ENCODE results near the gene WWOX.

Gene WWOX

GRCh38 chr16:78478267-78478861 lies 378.9 kb downstream of the WWOX start:
- Histone ChIP-seq H2AK5ac (ENCODE audit: low read length) (no peak overlapping the region), H3K18ac (ENCODE audit: low read length) (no peak overlapping the region), H2BK12ac (ENCODE audit: low read length) (no peak overlapping the region), H3K79me1 (ENCODE audit: low read length) (no peaks in the 10 kb centered on the region), H3K79me2 (ENCODE audit: control insufficient read depth, insufficient read depth, low read length, poor library complexity) (no peaks in the 10 kb centered on the region), H3K27me3 (ENCODE audit: insufficient read depth, low read length) (no peaks in the 10 kb centered on the region), H3K4me3 (ENCODE audit: low read depth, low read length) (no peak overlapping the region), H4K91ac (ENCODE audit: low read depth, low read length) (no peak overlapping the region), H3K36me3 (ENCODE audit: control insufficient read depth in 1 of 2, insufficient read depth in 2 of 2, low read length in 2 of 2) (no peaks in the 10 kb centered on the region), H2BK5ac (ENCODE audit: low read depth, low read length, poor library complexity) (no peak overlapping the region), H3K4me1 (ENCODE audit: control insufficient read depth in 1 of 2, insufficient read depth in 2 of 2, low read length in 2 of 2) (no peaks in the 10 kb centered on the region), H4K12ac (ENCODE audit: low read depth, low read length) (no peak overlapping the region), H3K27ac (ENCODE audit: low read depth, low read length) (no peak overlapping the region), H3K9me3 (ENCODE audit: insufficient read depth, low read depth, low read length) (no peaks in the 10 kb centered on the region), H2AFZ (ENCODE audit: insufficient read depth, low read length, poor library complexity) (no peak overlapping the region), H3K4ac (ENCODE audit: low read depth, low read length) (no peak overlapping the region), H3K9ac (ENCODE audit: low read length) (no peak overlapping the region), H4K8ac (ENCODE audit: low read depth, low read length) (no peak overlapping the region), H3K14ac (ENCODE audit: low read length) (no peak overlapping the region), H3K4me2 (ENCODE audit: low read length) (no peak overlapping the region), H3K23ac (ENCODE audit: low read length) (no peak overlapping the region), H2BK120ac (ENCODE audit: insufficient read depth, low read length, poor library complexity) (no peak overlapping the region)
- no peak for DNase-seq
- WGBS (ENCODE audit: extremely low coverage, insufficient coverage, insufficient read length), result no CpG with 5 or more reads among the region's 7 CpGs

- Histone ChIP-seq H4K12ac (ENCODE audit: low read depth, low read length) (no peak overlapping the region), H2BK12ac (ENCODE audit: low read length) (no peak overlapping the region), H2AK5ac (ENCODE audit: low read length) (no peak overlapping the region), H2AFZ (ENCODE audit: insufficient read depth, low read length, poor library complexity) (no peak overlapping the region), H3K9ac (ENCODE audit: low read length) (no peak overlapping the region), H2BK5ac (ENCODE audit: low read depth, low read length, poor library complexity) (no peak overlapping the region), H2BK120ac (ENCODE audit: insufficient read depth, low read length, poor library complexity) (no peak overlapping the region), H3K27me3 (ENCODE audit: insufficient read depth, low read length) (no peaks in the 10 kb centered on the region), H3K14ac (ENCODE audit: low read length) (no peak overlapping the region), H3K18ac (ENCODE audit: low read length) (no peak overlapping the region), H3K4me3 (ENCODE audit: low read depth, low read length) (no peak overlapping the region), H3K4me1 (ENCODE audit: control insufficient read depth in 1 of 2, insufficient read depth in 2 of 2, low read length in 2 of 2) (no peaks in the 10 kb centered on the region), H3K23ac (ENCODE audit: low read length) (no peak overlapping the region), H3K27ac (ENCODE audit: low read depth, low read length) (no peak overlapping the region), H4K91ac (ENCODE audit: low read depth, low read length) (no peak overlapping the region), H3K79me1 (ENCODE audit: low read length) (no peaks in the 10 kb centered on the region), H3K36me3 (ENCODE audit: control insufficient read depth in 1 of 2, insufficient read depth in 2 of 2, low read length in 2 of 2) (no peaks in the 10 kb centered on the region), H4K8ac (ENCODE audit: low read depth, low read length) (no peak overlapping the region), H3K4me2 (ENCODE audit: low read length) (no peak overlapping the region), H3K4ac (ENCODE audit: low read depth, low read length) (no peak overlapping the region), H3K79me2 (ENCODE audit: control insufficient read depth, insufficient read depth, low read length, poor library complexity) (no peaks in the 10 kb centered on the region), H3K9me3 (ENCODE audit: insufficient read depth, low read depth, low read length) (no peaks in the 10 kb centered on the region)
- WGBS (ENCODE audit: extremely low coverage, insufficient coverage, insufficient read length), result no CpG with 5 or more reads among the region's 2 CpGs
- no peak for DNase-seq
Measured at GRCh38 chr16:78479723-78480122, 380.3 kb downstream of the WWOX start.

- Histone ChIP-seq H4K91ac (ENCODE audit: low read depth, low read length) (no peak overlapping the region), H2BK120ac (ENCODE audit: insufficient read depth, low read length, poor library complexity) (no peak overlapping the region), H3K27ac (ENCODE audit: low read depth, low read length) (no peak overlapping the region), H3K27me3 (ENCODE audit: insufficient read depth, low read length) (no peaks in the 10 kb centered on the region), H3K36me3 (ENCODE audit: control insufficient read depth in 1 of 2, insufficient read depth in 2 of 2, low read length in 2 of 2) (no peaks in the 10 kb centered on the region), H3K79me2 (ENCODE audit: control insufficient read depth, insufficient read depth, low read length, poor library complexity) (no peaks in the 10 kb centered on the region), H3K9me3 (ENCODE audit: insufficient read depth, low read depth, low read length) (no peaks in the 10 kb centered on the region), H3K9ac (ENCODE audit: low read length) (no peak overlapping the region), H3K4me2 (ENCODE audit: low read length) (no peak overlapping the region), H3K4ac (ENCODE audit: low read depth, low read length) (no peak overlapping the region), H2BK12ac (ENCODE audit: low read length) (peak overlapping the region; percentile 67), H3K14ac (ENCODE audit: low read length) (no peak overlapping the region), H2AK5ac (ENCODE audit: low read length) (no peak overlapping the region), H3K79me1 (ENCODE audit: low read length) (no peaks in the 10 kb centered on the region), H2BK5ac (ENCODE audit: low read depth, low read length, poor library complexity) (no peak overlapping the region), H3K23ac (ENCODE audit: low read length) (no peak overlapping the region), H4K8ac (ENCODE audit: low read depth, low read length) (no peak overlapping the region), H3K4me1 (ENCODE audit: control insufficient read depth in 1 of 2, insufficient read depth in 2 of 2, low read length in 2 of 2) (no peaks in the 10 kb centered on the region), H2AFZ (ENCODE audit: insufficient read depth, low read length, poor library complexity) (no peak overlapping the region), H3K18ac (ENCODE audit: low read length) (no peak overlapping the region), H3K4me3 (ENCODE audit: low read depth, low read length) (no peak overlapping the region), H4K12ac (ENCODE audit: low read depth, low read length) (no peak overlapping the region)
- WGBS (ENCODE audit: extremely low coverage, insufficient coverage, insufficient read length), result no CpG with 5 or more reads among the region's 2 CpGs
- DNase-seq, result no peak
Measured at GRCh38 chr16:78480588-78480987, 381.1 kb downstream of the WWOX start.

- Histone ChIP-seq H3K4me2 (ENCODE audit: low read length) (no peak overlapping the region), H3K23ac (ENCODE audit: low read length) (no peak overlapping the region), H3K79me1 (ENCODE audit: low read length) (no peaks in the 10 kb centered on the region), H2AFZ (ENCODE audit: insufficient read depth, low read length, poor library complexity) (no peak overlapping the region), H2BK5ac (ENCODE audit: low read depth, low read length, poor library complexity) (no peak overlapping the region), H3K27ac (ENCODE audit: low read depth, low read length) (no peak overlapping the region), H4K12ac (ENCODE audit: low read depth, low read length) (no peak overlapping the region), H2BK12ac (ENCODE audit: low read length) (no peak overlapping the region), H4K8ac (ENCODE audit: low read depth, low read length) (no peak overlapping the region), H3K14ac (ENCODE audit: low read length) (no peak overlapping the region), H2BK120ac (ENCODE audit: insufficient read depth, low read length, poor library complexity) (no peak overlapping the region), H3K36me3 (ENCODE audit: control insufficient read depth in 1 of 2, insufficient read depth in 2 of 2, low read length in 2 of 2) (no peaks in the 10 kb centered on the region), H3K9ac (ENCODE audit: low read length) (no peak overlapping the region), H4K91ac (ENCODE audit: low read depth, low read length) (no peak overlapping the region), H3K4me3 (ENCODE audit: low read depth, low read length) (no peak overlapping the region), H3K27me3 (ENCODE audit: insufficient read depth, low read length) (no peaks in the 10 kb centered on the region), H3K4me1 (ENCODE audit: control insufficient read depth in 1 of 2, insufficient read depth in 2 of 2, low read length in 2 of 2) (peaks cover 2 to 7% of the 10 kb centered on the region in 2 experiments), H3K18ac (ENCODE audit: low read length) (no peak overlapping the region), H3K79me2 (ENCODE audit: control insufficient read depth, insufficient read depth, low read length, poor library complexity) (no peaks in the 10 kb centered on the region), H3K4ac (ENCODE audit: low read depth, low read length) (no peak overlapping the region), H2AK5ac (ENCODE audit: low read length) (no peak overlapping the region), H3K9me3 (ENCODE audit: insufficient read depth, low read depth, low read length) (no peaks in the 10 kb centered on the region)
- DNase-seq, result no peak
- WGBS (ENCODE audit: extremely low coverage, insufficient coverage, insufficient read length), result no CpG with 5 or more reads among the region's 13 CpGs
Measured at GRCh38 chr16:78483124-78483992, 383.9 kb downstream of the WWOX start.
